ENCODE measurements around the gene MDM2. TPM values are rescaled to one million over a fixed set of nuclear protein-coding genes. Genes with fewer than 3 reads are reported as not detected.

Gene MDM2
- total RNA-seq, 1 donor from 2014 or later, result 160 TPM

DNA sequence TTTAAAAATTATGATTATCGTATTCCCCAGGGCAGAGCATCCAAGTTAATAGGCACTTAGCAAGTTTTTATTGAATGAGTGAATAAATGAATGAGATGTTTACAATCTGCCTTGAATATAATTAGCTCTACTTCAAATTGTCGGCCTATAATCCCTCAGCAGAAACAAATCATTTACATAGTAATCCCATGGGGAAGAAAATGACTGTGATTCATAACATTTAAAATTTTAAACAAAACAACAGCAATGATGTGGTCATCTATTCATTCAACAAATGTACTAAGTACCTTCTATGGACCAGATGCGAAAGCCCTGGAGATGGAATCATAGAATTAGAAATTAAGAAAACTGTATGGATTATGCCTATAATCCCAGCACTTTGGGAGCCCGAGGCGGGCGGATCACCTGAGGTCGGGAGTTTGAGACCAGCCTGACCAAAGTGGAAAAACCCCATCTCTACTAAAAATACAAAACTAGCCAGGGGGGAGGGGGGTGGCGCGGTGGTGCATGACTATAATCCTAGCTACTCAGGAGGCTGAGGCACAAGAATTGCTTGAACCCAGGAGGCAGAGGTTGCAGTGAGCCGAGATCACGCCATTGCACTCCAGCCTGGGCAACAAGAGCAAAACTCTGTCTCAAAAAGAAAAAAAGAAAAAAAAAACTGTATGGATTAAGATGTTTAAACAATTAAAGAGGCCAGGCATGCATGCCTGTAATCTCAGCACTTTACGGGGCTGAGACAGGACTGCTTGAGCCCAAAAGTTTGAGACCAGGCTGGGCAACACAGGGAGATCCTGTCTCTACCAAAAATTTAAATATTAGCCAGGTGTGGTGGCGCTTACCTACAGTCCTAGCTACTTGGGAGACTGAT lies 17.7 kb upstream of the MDM2 start:
- H3K27me3 Mint-ChIP-seq (ENCODE audit: low read depth), result no peaks in the 10 kb centered on the region
- no peak for DNase-seq (ENCODE audit: low spot score)

GRCh38 chr12:68790952-68791234 lies 17.1 kb upstream of the MDM2 start:
- TF ChIP-seq, protein P1, sequence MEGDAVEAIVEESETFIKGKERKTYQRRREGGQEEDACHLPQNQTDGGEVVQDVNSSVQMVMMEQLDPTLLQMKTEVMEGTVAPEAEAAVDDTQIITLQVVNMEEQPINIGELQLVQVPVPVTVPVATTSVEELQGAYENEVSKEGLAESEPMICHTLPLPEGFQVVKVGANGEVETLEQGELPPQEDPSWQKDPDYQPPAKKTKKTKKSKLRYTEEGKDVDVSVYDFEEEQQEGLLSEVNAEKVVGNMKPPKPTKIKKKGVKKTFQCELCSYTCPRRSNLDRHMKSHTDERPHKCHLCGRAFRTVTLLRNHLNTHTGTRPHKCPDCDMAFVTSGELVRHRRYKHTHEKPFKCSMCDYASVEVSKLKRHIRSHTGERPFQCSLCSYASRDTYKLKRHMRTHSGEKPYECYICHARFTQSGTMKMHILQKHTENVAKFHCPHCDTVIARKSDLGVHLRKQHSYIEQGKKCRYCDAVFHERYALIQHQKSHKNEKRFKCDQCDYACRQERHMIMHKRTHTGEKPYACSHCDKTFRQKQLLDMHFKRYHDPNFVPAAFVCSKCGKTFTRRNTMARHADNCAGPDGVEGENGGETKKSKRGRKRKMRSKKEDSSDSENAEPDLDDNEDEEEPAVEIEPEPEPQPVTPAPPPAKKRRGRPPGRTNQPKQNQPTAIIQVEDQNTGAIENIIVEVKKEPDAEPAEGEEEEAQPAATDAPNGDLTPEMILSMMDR (IDR thresholded peaks at IDR 0.05), result no peak
- H3K36me3 Mint-ChIP-seq (ENCODE audit: low read depth), result no peaks in the 10 kb centered on the region
- no peak for DNase-seq (ENCODE audit: low spot score)
- no peaks in the 10 kb centered on the region for H3K9me3 Mint-ChIP-seq (ENCODE audit: low read depth)
- peaks cover 6% of the 10 kb centered on the region for H3K4me1 Mint-ChIP-seq (ENCODE audit: low read depth)
- no peak overlapping the region for H3K27ac Mint-ChIP-seq (ENCODE audit: unreplicated experiment)
- no peaks in the 10 kb centered on the region for H3K27me3 Mint-ChIP-seq (ENCODE audit: low read depth)
- H3K4me3 Mint-ChIP-seq (ENCODE audit: unreplicated experiment), result no peak overlapping the region

More for the DNA sequence above, 17.7 kb upstream of the MDM2 start:
- Mint-ChIP-seq H3K4me1 (ENCODE audit: low read depth) (peaks cover 6% of the 10 kb centered on the region), H3K9me3 (ENCODE audit: low read depth) (no peaks in the 10 kb centered on the region), H3K27ac (ENCODE audit: unreplicated experiment) (no peak overlapping the region), H3K36me3 (ENCODE audit: low read depth) (no peaks in the 10 kb centered on the region), H3K4me3 (ENCODE audit: unreplicated experiment) (no peak overlapping the region)
- TF ChIP-seq, protein P1 (IDR thresholded peaks at IDR 0.05), result no peak

- Mint-ChIP-seq H3K27ac (ENCODE audit: unreplicated experiment) (no peak overlapping the region), H3K36me3 (ENCODE audit: low read depth) (no peaks in the 10 kb centered on the region), H3K27me3 (ENCODE audit: low read depth) (no peaks in the 10 kb centered on the region), H3K4me1 (ENCODE audit: low read depth) (peaks cover 6% of the 10 kb centered on the region), H3K9me3 (ENCODE audit: low read depth) (no peaks in the 10 kb centered on the region), H3K4me3 (ENCODE audit: unreplicated experiment) (no peak overlapping the region)
- TF ChIP-seq, protein P1 (IDR thresholded peaks at IDR 0.05), result no peak
- no peak for DNase-seq (ENCODE audit: low spot score)
Observed at GRCh38 chr12:68791897-68792481, 16.0 kb upstream of the MDM2 start.

DNA sequence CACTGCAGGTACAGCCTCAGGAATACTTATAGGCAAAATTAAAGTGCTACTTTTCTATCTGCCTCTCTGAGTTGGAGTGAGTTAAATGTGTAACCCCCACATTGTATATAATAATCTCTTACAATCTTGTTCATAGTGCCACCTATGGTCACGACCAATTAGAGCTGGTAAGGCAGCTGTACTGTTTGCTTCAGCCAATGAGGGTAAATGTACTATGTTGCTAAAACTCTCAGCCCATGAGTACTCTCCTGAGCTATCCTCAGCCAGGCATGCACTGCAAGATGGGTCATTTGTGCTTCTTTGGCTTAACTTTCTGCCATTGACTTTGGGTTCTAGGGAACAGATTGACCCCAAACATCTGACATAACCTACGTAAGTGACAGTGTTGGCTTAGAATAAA lies 15.0 kb upstream of the MDM2 start:
- Mint-ChIP-seq H3K4me1 (ENCODE audit: low read depth) (no peaks in the 10 kb centered on the region), H3K4me3 (ENCODE audit: unreplicated experiment) (no peak overlapping the region), H3K27me3 (ENCODE audit: low read depth) (no peaks in the 10 kb centered on the region), H3K9me3 (ENCODE audit: low read depth) (no peaks in the 10 kb centered on the region), H3K27ac (ENCODE audit: unreplicated experiment) (no peak overlapping the region), H3K36me3 (ENCODE audit: low read depth) (no peaks in the 10 kb centered on the region)
- TF ChIP-seq, protein P1 (IDR thresholded peaks at IDR 0.05), result no peak
- no peak for DNase-seq (ENCODE audit: low spot score)

GRCh38 chr12:68793436-68793835 lies 14.5 kb upstream of the MDM2 start:
- H3K27me3 Mint-ChIP-seq (ENCODE audit: low read depth), result no peaks in the 10 kb centered on the region
- H3K9me3 Mint-ChIP-seq (ENCODE audit: low read depth), result no peaks in the 10 kb centered on the region
- H3K27ac Mint-ChIP-seq (ENCODE audit: unreplicated experiment), result no peak overlapping the region
- no peaks in the 10 kb centered on the region for H3K36me3 Mint-ChIP-seq (ENCODE audit: low read depth)
- no peak for DNase-seq (ENCODE audit: low spot score)
- H3K4me3 Mint-ChIP-seq (ENCODE audit: unreplicated experiment), result no peak overlapping the region
- TF ChIP-seq, protein P1 (IDR thresholded peaks at IDR 0.05), result no peak
- H3K4me1 Mint-ChIP-seq (ENCODE audit: low read depth), result no peaks in the 10 kb centered on the region

All from chondrocyte (in vitro differentiated cells).